MCF 10A (cell line): ENCODE results near the gene AGBL4. TPM values are rescaled to one million over a fixed set of nuclear protein-coding genes. Genes with fewer than 3 reads are reported as not detected.

Experiments
- BruUV-seq: library from RNA; stranded (reverse); fragments of 400-500 nt; replicated peaks from 2 replicates; lab custom pipeline; 2021; lab: Mats Ljungman, UMichigan
- CTCF ChIA-PET: fragments of 300-600 bp; sonication (Branson Sonifier 250); formaldehyde crosslinking; extraction: SDS; loops from one replicate; lab custom pipeline; 2021; ENCODE audit warnings: antibody characterized with exemption, inconsistent platforms; lab: Yijun Ruan, JAX
- POLR2A ChIA-PET: fragments of 300-600, 350-650 bp; sonication (Branson Sonifier 250); formaldehyde crosslinking; extraction: SDS; loops from one replicate; lab custom pipeline; 2020; ENCODE audit warnings: antibody characterized with exemption, inconsistent platforms; lab: Yijun Ruan, JAX
- DNase-seq: peaks from one replicate; pipeline ENCODE4 v3.0.0-alpha.2; 2018; ENCODE audit not compliant: unreplicated experiment
- H3K27ac Mint-ChIP-seq: one replicate; pipeline ENCODE4 v1.8.0; 2022; ENCODE audit warnings: mild to moderate bottlenecking, low read depth, mixed read lengths; ENCODE audit not compliant: unreplicated experiment
- H3K27me3 Mint-ChIP-seq: one replicate; pipeline ENCODE4 v1.8.0; 2022; ENCODE audit warnings: mixed read lengths; ENCODE audit not compliant: insufficient read depth, unreplicated experiment
- H3K36me3 Mint-ChIP-seq: one replicate; pipeline ENCODE4 v1.8.0; 2022; ENCODE audit warnings: mild to moderate bottlenecking, moderate library complexity, mixed read lengths; ENCODE audit not compliant: insufficient read depth, unreplicated experiment
- H3K4me1 Mint-ChIP-seq: one replicate; pipeline ENCODE4 v1.8.0; 2022; ENCODE audit warnings: mixed read lengths; ENCODE audit not compliant: insufficient read depth, unreplicated experiment
- H3K4me3 Mint-ChIP-seq: one replicate; pipeline ENCODE4 v1.8.0; 2022; ENCODE audit warnings: mild to moderate bottlenecking, moderate library complexity, mixed read lengths; ENCODE audit not compliant: unreplicated experiment
- H3K9me3 Mint-ChIP-seq: one replicate; pipeline ENCODE4 v1.8.0; 2022; ENCODE audit warnings: mixed read lengths; ENCODE audit not compliant: unreplicated experiment
- intact Hi-C: fragments of 100-400 bp; cut with micrococcal nuclease; formaldehyde crosslinking; loops from 2 replicates; pipeline ENCODE4 v1.14.1; 2022
- total RNA-seq: library from RNA; stranded (reverse); gene quantifications from 2 replicates; pipeline ENCODE4 v1.2.3, GENCODE V29; 2022
- TF ChIP-seq, protein P1 (sequence below): fragments of 200-600 bp; IDR thresholded peaks from one replicate; pipeline ENCODE4 v1.8.0; 2022; ENCODE audit warnings: antibody characterized with exemption, mild to moderate bottlenecking; ENCODE audit not compliant: unreplicated experiment

Gene AGBL4
- total RNA-seq, 1 experiment from 2014 or later: not detected

DNA sequence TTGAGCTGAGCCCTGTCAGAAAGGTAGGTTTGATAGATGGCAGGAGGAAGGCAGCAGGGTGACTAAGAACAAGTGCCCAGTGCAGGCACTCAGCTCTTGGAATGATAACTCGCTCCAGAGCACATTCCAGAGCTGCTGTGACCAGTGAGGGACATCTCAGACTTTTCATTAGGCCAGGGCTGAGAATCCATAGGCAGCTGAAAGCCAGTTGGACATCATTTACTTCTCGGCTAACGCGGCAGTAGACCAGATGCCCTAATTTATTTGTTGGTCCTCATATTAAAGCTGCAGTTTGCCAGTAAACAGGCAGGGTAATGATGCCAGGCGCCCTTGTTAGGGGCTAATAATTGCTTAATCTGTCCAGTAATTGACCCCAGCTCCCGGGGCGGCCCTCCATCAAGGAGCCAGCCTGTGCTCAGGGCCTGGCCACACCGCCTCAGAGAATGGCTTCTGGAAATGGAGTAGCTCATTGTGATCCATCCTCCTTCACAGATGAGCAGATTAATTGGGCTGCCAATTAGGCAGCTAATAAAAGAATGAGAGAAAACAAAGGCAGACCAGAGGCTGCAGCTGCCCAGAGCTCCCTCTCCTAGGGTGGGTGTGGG lies 1369.0 kb downstream of the AGBL4 start:
- ChIA-PET POLR2A (interaction anchor here (0.8 kb wide), 1 partner anchor 15 kb away, joined by 3 read pairs; no protein-coding TSS in a partner anchor), CTCF (interaction anchor here (0.5 to 1.1 kb wide), 5 partner anchors 23 to 156 kb away, joined by 3 to 6 read pairs (median 4); no protein-coding TSS in a partner anchor)
- Mint-ChIP-seq H3K36me3 (no peaks in the 10 kb centered on the region), H3K27me3 (peaks cover 37% of the 10 kb centered on the region), H3K9me3 (no peaks in the 10 kb centered on the region), H3K4me3 (no peak overlapping the region), H3K4me1 (no peaks in the 10 kb centered on the region), H3K27ac (no peak overlapping the region)
- DNase-seq: no peak
- TF ChIP-seq, protein P1, sequence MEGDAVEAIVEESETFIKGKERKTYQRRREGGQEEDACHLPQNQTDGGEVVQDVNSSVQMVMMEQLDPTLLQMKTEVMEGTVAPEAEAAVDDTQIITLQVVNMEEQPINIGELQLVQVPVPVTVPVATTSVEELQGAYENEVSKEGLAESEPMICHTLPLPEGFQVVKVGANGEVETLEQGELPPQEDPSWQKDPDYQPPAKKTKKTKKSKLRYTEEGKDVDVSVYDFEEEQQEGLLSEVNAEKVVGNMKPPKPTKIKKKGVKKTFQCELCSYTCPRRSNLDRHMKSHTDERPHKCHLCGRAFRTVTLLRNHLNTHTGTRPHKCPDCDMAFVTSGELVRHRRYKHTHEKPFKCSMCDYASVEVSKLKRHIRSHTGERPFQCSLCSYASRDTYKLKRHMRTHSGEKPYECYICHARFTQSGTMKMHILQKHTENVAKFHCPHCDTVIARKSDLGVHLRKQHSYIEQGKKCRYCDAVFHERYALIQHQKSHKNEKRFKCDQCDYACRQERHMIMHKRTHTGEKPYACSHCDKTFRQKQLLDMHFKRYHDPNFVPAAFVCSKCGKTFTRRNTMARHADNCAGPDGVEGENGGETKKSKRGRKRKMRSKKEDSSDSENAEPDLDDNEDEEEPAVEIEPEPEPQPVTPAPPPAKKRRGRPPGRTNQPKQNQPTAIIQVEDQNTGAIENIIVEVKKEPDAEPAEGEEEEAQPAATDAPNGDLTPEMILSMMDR: no peak
- BruUV-seq: no TSS peak
- intact Hi-C loops: no loop called here

DNA sequence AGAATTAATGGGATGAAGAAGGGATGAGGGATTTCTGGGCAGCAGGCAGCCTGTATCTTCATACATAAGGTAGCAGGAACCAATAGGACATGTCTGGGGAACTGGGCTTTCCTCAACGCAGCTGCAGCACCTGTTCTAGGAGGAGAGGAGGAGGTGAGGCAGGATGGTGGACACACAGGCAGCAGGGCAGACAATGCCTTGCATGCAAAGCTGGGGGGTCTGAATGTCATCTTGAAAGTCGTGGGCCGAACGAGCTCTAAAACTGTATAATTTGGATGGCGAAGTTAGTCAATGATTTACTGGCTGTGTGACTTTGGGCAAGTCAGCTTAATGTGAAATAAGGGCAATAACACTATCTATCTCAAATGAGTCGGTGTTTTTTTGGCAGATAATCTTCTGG lies 1371.4 kb downstream of the AGBL4 start:
- Mint-ChIP-seq H3K27me3 (peaks cover 47% of the 10 kb centered on the region), H3K36me3 (no peaks in the 10 kb centered on the region), H3K4me1 (no peaks in the 10 kb centered on the region), H3K9me3 (no peaks in the 10 kb centered on the region), H3K27ac (no peak overlapping the region), H3K4me3 (no peak overlapping the region)
- ChIA-PET CTCF (no interaction called here), POLR2A (no interaction called here)
- intact Hi-C loops: no loop called here
- no peak for DNase-seq
- TF ChIP-seq, protein P1: no peak
- BruUV-seq: no TSS peak

DNA sequence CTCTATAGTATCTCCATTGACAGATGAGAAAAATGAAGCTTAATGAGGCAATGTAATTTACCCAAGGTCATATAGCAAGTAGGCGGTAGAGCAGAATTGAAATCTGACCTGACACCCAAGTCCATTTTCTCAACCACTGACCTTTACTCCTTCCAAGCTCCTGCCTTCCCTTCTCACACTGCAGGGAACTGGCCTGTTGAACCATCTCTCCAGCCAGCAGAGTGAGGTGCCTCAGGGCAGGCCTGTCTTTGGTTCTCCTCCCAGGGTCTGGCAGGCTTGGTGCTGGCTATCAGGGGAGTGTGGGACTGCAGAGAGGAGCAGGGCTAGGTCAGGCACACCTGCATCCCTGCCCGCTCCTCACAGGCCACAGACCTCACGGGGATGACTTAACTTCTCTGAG lies 1373.9 kb downstream of the AGBL4 start:
- DNase-seq: no peak
- intact Hi-C loops: no loop called here
- TF ChIP-seq, protein P1: no peak
- Mint-ChIP-seq H3K9me3 (no peaks in the 10 kb centered on the region), H3K27me3 (peaks cover 39% of the 10 kb centered on the region), H3K4me3 (no peak overlapping the region), H3K36me3 (no peaks in the 10 kb centered on the region), H3K27ac (no peak overlapping the region), H3K4me1 (no peaks in the 10 kb centered on the region)
- POLR2A ChIA-PET: no interaction called here
- no TSS peak for BruUV-seq
- CTCF ChIA-PET: interaction anchor here (0.5 to 2.2 kb wide), 5 partner anchors 39 to 197 kb away, joined by 3 to 7 read pairs (median 4); no protein-coding TSS in a partner anchor

DNA sequence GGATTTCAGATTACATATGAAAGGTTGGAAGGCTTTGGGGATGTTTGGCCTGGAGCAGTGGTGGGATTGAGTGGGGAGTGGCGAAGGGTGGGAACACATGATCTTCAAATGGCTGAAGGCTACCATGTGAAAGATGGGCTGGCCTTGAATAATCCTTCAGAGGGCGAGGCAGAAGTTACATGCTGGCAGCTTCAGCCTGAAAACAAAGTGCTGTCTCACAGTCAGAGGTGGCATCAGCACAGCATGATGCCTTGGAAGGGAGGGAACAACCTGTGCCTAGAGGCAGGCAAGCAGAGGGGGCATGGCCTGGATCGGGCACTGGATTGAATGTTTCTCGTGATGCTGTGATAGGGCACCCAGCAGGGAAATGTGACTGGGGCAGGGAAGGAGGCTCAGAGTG lies 1377.9 kb downstream of the AGBL4 start:
- DNase-seq: no peak
- POLR2A ChIA-PET: no interaction called here

More for the DNA sequence above, 1377.9 kb downstream of the AGBL4 start:
- H3K4me3 Mint-ChIP-seq: no peak overlapping the region
- no peaks in the 10 kb centered on the region for H3K9me3 Mint-ChIP-seq
- H3K27ac Mint-ChIP-seq: no peak overlapping the region
- TF ChIP-seq, protein P1: no peak
- H3K4me1 Mint-ChIP-seq: no peaks in the 10 kb centered on the region
- intact Hi-C loops: no loop called here
- no peaks in the 10 kb centered on the region for H3K36me3 Mint-ChIP-seq
- CTCF ChIA-PET: interaction anchor here (1.1 kb wide), 1 partner anchor 27 kb away, joined by 3 read pairs; no protein-coding TSS in a partner anchor
- H3K27me3 Mint-ChIP-seq: peaks cover 26% of the 10 kb centered on the region
- BruUV-seq: no TSS peak
